Stimulated activated naive B cell treated with anti-CD40 and anti-IgM and Interleukin-4, amounts not matched to agents 10 μg/mL and 1 μg/mL and 100 μg/mL, for 72 hours (primary cell): ENCODE results near the gene ATP5ME.
A peak's percentile ranks its signal among the peaks of the same experiment; 100 is the strongest.

Source experiments
- ATAC-seq, 2 donors: fragments of 150-1000 bp; cut with Tn5 transposase; replicated peaks; 2 replicates each; pipeline ENCODE4 v1.10.0; 2021; ENCODE audit warnings: moderate library complexity in 1 of 2
- DNase-seq: peaks from one replicate; pipeline ENCODE4 v3.0.0; 2021
- H3K27ac Mint-ChIP-seq: one replicate; pipeline ENCODE4 v1.8.0; 2022; ENCODE audit warnings: mild to moderate bottlenecking, mixed read lengths
- H3K27me3 Mint-ChIP-seq, 2 donors: one replicate each; pipeline ENCODE4 v1.8.0; 2022; ENCODE audit warnings: mixed read lengths in 2 of 2
- H3K36me3 Mint-ChIP-seq, 2 donors: one replicate each; pipeline ENCODE4 v1.8.0; 2022; ENCODE audit warnings: mixed read lengths in 2 of 2, mild to moderate bottlenecking in 1 of 2
- H3K4me1 Mint-ChIP-seq, 2 donors: one replicate each; pipeline ENCODE4 v1.8.0; 2022; ENCODE audit warnings: mixed read lengths in 2 of 2, mild to moderate bottlenecking in 1 of 2
- H3K4me3 Mint-ChIP-seq, 2 donors: one replicate each; pipeline ENCODE4 v1.8.0; 2022; ENCODE audit warnings: mild to moderate bottlenecking in 2 of 2, mixed read lengths in 2 of 2, moderate library complexity in 1 of 2
- H3K9me3 Mint-ChIP-seq, 2 donors: one replicate each; pipeline ENCODE4 v1.8.0; 2022; ENCODE audit warnings: mixed read lengths in 2 of 2, mild to moderate bottlenecking in 1 of 2

The ATP5ME gene

DNA sequence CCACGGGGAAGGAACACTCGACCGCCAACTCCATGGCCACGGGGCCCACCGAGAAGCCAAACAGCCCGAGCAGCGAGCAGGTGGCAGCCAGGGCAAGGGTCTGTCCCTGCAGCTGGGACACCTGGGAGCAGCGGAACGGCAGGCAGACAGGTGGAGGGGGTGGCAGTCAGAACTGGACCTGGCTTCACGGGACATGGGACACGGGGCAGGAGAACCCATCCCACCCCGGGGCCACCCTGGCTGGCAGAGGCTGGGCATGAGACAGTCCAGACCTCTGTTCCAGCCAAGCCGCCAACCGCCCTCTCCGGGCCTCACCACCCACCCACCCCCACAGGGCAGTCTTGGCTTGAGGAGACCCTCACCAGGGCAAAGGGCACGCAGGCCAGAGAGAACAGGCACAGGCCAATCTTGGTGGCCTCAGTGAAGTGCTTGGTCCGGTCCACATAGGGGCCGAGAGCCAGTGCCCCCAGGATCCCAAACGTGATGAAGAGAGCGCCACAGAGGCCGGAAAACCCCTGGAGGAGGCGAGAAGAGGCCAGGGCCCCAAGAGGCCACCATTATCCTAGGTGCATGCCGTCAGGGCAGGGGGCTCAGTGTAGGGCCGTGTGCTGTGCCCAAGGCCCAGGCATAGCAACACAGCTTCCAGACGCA, 9.3 kb upstream of the ATP5ME start:
- peak in 1 of 2 donors; percentile 1 for ATAC-seq
- Mint-ChIP-seq H3K27me3 (peaks cover 14 to 32% of the 10 kb centered on the region in 2 donors), H3K27ac (no peak overlapping the region), H3K36me3 (no peaks in the 10 kb centered on the region), H3K9me3 (no peaks in the 10 kb centered on the region), H3K4me1 (peaks cover 11 to 25% of the 10 kb centered on the region in 2 donors), H3K4me3 (peak overlapping the region in 1 of 2 donors; percentile 22)
- no peak for DNase-seq

DNA sequence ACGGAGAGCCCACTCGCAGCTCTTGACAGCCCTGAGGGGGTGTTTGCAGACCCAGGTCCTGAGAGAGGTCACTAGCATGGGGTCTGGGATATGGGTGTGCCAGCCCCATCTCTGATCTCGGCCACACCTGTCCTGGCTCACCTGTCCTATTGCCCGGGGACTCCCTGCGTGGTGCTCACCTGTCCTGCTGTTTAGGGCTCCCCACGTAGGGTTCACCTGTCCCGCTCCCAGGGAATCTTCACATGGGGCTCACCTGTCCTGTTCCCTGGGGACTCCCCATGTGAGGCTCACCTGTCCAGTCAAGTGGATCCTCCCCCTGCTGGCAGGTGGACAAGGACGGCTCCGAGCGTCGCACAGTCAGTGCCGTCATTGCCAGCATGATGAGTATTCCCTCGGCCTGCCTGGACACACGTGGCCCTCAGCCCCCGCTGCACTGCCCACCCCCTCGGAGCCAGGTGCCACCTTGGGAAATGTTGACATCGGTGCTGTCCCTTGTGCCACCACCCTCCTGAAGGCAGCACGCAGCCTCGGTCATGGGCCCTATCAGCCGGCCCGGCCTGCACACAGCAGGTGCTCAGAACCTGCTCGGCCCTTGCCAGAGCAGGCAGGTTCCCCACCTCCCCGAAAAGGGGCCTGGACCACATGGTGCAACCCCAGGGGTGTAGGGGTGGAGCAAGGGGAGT, 8.6 kb upstream of the ATP5ME start:
- H3K27ac Mint-ChIP-seq: peak overlapping the region; percentile 37
- ATAC-seq (no peak), DNase-seq (no peak)
- H3K4me1 Mint-ChIP-seq: peaks cover 10 to 23% of the 10 kb centered on the region in 2 donors
- H3K4me3 Mint-ChIP-seq: peak overlapping the region; percentile 31 to 39
- no peaks in the 10 kb centered on the region for H3K9me3 Mint-ChIP-seq
- peaks cover 7 to 25% of the 10 kb centered on the region in 2 donors for H3K27me3 Mint-ChIP-seq
- H3K36me3 Mint-ChIP-seq: no peaks in the 10 kb centered on the region

DNA sequence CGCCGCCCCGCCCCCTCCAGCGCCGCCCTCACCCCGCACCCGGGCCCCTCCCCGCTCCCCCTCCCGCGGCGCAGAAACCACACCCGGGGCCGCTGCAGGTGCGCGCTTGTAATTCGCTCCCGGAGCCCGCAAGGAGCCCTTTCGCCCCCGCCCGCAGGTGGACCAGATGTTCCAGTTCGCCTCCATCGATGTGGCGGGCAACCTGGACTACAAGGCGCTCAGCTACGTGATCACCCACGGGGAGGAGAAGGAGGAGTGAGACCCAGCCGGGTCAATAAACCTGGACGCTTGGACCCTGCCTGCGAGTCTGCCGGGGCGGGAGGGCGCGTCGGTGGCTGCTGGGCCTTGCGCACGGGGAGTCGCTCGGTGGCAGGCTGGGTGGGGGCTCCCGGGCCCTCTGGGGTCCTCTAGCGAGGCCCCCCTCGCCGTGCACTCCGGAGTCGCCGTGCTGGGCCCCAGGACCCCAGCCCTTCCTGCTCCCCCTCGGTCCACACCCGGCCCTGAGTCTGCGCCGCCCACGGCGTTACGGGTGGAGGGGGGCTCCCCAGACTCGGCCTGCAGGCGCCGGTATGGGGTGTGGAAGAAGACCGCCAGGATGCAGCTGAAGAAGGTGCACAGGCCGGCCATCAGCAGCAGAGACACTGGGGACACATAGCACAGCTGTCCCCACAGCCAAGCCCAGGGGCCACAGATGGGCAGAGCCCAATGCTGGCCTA, 7.8 kb upstream of the ATP5ME start:
- DNase-seq: no peak

DNA sequence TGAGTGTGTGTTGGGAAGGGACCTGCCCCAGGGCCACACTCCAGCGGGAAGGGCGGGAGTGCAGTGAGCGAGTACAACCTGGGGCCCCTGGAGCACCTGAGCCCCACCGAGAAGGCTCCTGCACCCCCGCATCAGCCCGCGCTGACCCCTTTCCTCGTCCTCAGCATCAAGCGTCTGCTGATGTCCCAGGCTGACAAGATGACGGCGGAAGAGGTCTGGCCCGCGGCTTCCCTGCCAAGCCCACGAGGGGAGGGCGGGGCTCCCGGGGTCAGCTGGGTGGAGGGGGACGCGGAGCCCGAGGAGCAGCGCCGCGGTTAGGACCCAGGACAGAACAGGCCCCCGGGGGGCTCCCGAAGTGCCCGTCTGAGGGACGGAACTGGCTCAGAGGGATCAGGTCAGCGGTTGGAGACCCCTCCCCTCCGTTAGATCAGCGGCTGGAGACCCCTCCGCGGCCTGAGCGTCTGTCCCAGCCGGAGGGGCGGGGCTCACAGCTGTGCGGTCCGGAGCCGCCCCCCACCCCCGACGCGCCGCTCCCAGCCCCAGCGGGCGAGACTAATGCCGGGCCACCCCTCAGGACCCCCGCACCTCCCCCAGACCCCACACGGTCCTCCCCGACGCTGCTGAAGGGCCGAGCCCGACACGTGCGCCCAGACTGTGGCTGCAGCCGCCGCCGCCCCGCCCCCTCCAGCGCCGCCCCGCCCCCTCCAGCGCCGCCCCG, 7.0 kb upstream of the ATP5ME start:
- H3K4me3 Mint-ChIP-seq: peak overlapping the region; percentile 72 to 76
- H3K27ac Mint-ChIP-seq: peak overlapping the region; percentile 94
- no peak for DNase-seq
- peak; percentile 61 to 63 for ATAC-seq
- peaks cover 5 to 22% of the 10 kb centered on the region in 2 donors for H3K27me3 Mint-ChIP-seq
- no peaks in the 10 kb centered on the region for H3K9me3 Mint-ChIP-seq
- H3K36me3 Mint-ChIP-seq: no peaks in the 10 kb centered on the region
- H3K4me1 Mint-ChIP-seq: peaks cover 15 to 38% of the 10 kb centered on the region in 2 donors

More for the DNA sequence above, 7.8 kb upstream of the ATP5ME start:
- ATAC-seq: peak in 1 of 2 donors; percentile 6
- H3K4me3 Mint-ChIP-seq: no peak overlapping the region
- peaks cover 11 to 30% of the 10 kb centered on the region in 2 donors for H3K4me1 Mint-ChIP-seq
- peak overlapping the region; percentile 20 for H3K27ac Mint-ChIP-seq
- H3K27me3 Mint-ChIP-seq: peaks cover 5 to 22% of the 10 kb centered on the region in 2 donors
- no peaks in the 10 kb centered on the region for H3K36me3 Mint-ChIP-seq
- no peaks in the 10 kb centered on the region for H3K9me3 Mint-ChIP-seq

DNA sequence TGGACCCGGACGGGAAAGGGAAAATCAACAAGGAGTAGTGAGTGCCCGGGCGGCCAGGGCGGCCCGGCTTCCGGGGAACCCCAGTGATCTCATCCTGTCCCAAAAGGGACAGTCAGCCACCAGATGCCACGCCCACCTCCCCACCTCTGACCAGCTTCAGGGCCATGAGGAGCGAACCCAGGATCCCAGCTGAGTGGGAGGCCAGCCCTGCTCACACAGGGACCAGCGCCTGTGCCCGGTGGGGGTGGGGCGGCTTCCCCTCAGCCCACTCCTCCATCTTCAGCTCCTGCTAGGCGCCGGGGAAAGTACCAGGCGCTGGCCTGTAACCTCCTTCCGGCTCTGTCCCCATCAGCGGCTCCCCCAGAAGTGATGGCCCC, 6.5 kb upstream of the ATP5ME start:
- Mint-ChIP-seq H3K27ac (peak overlapping the region; percentile 94), H3K4me1 (peaks cover 18 to 43% of the 10 kb centered on the region in 2 donors), H3K9me3 (no peaks in the 10 kb centered on the region)

DNA sequence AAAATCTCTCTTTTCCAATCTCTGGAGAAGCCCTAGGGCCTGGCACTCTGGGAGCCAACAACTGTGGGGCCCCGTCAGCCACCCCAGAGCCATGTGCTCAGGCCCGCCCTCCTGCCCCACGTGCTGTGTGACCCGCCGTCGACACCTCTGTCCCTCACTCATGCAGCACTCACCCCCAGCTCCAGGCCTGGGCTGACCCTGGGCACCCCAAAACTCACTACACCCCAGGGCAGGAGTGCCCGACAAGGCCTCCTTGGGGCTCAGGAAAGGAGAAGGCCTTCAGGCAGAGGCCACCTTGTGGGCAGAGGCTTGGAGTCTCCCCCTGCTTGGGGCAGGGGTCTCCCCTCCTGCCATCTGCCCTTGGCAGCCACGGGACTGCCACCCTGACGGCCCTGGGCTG, 6.0 kb upstream of the ATP5ME start:
- no peaks in the 10 kb centered on the region for H3K9me3 Mint-ChIP-seq

More for the DNA sequence above, 6.5 kb upstream of the ATP5ME start:
- DNase-seq (no peak), ATAC-seq (peak; percentile 2 to 17)
- Mint-ChIP-seq H3K36me3 (no peaks in the 10 kb centered on the region), H3K4me3 (peak overlapping the region; percentile 72 to 76), H3K27me3 (peaks cover 5 to 17% of the 10 kb centered on the region in 2 donors)

DNA sequence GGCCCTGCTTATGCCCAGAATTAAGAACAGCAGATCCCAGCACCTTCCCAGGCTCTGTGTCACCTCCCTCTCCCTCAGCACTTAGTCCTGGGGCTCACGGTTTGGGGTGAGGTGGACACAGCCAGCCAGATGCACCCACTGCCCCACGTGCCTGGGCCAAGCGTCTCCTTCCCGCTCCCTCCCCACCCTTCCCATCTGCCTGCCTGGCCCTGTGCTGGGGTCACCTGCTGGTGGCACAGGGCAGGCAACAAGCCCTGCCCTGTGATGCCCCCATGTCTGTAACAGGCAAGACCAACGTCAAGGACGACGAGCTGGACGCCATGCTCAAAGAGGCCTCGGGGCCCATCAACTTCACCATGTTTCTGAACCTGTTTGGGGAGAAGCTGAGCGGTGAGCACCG, 5.6 kb upstream of the ATP5ME start:
- H3K27ac Mint-ChIP-seq: peak overlapping the region; percentile 14
- H3K27me3 Mint-ChIP-seq: peaks cover 0 to 10% of the 10 kb centered on the region in 2 donors
- no peaks in the 10 kb centered on the region for H3K36me3 Mint-ChIP-seq
- no peaks in the 10 kb centered on the region for H3K9me3 Mint-ChIP-seq
- no peak overlapping the region for H3K4me3 Mint-ChIP-seq
- H3K4me1 Mint-ChIP-seq: peaks cover 21 to 50% of the 10 kb centered on the region in 2 donors
- DNase-seq: no peak
- no peak for ATAC-seq

More for the DNA sequence above, 6.0 kb upstream of the ATP5ME start:
- peak overlapping the region; percentile 72 to 76 for H3K4me3 Mint-ChIP-seq
- peaks cover 21 to 47% of the 10 kb centered on the region in 2 donors for H3K4me1 Mint-ChIP-seq
- ATAC-seq: no peak
- peaks cover 2 to 13% of the 10 kb centered on the region in 2 donors for H3K27me3 Mint-ChIP-seq
- DNase-seq: no peak
- H3K27ac Mint-ChIP-seq: peak overlapping the region; percentile 94
- H3K36me3 Mint-ChIP-seq: no peaks in the 10 kb centered on the region

DNA sequence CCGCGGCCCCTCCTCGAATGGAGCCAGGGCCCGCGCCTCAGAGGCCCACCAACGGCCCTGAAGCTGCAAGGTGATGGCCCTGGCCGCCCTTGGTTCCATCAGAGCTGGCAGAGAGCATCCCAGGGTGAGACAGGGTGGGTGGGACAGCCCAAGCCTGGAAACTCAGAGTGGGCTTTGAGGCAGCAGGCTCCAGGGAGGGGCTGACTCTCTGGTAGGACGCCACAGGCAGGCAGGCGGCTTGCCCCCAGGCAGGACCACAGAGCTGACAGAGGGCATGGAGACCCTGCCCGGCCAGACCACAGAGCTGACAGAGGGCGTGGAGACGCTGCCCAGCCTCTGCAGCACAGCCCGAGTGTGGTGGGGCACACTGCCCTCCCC, 5.0 kb upstream of the ATP5ME start:
- Mint-ChIP-seq H3K36me3 (peaks cover 0 to 2% of the 10 kb centered on the region in 2 donors), H3K4me3 (no peak overlapping the region), H3K27ac (no peak overlapping the region), H3K9me3 (no peaks in the 10 kb centered on the region), H3K4me1 (peaks cover 21 to 50% of the 10 kb centered on the region in 2 donors), H3K27me3 (peaks cover 0 to 7% of the 10 kb centered on the region in 2 donors)
- DNase-seq: no peak
- no peak for ATAC-seq

DNA sequence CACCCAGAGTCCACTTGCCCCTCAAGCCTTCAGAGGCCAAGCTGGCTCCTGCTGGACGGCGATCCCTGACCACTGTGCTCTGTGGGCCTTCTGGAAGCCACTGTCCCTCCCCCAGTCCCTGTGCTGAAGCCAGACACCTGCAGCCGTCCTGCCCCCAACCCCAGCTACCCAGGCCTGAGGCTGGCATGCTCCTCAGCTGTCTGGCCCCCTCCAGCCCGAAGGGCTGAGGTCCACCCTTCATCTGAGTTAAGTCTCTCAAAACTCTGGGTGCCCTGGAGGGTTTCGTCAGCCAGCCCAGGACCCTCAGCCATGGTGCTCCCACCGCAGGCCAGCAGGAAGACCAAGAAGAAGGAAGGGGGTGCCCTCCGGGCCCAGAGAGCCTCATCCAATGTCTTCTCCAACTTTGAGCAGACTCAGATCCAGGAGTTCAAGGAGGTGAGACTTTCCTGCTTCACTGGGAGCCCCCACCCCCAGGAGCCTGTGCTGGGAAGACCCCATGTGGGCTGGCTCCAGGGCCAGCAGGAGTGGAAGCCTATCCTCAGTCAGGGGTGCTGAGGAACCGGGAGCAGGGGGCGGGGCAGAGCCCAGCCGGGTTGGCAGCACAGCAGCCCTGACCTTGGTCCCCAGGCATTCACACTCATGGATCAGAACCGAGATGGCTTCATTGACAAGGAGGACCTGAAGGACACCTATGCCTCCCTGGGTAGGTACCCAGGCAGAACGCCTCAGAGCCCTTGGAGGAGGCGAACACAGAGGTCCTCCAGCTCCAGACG, 4.4 kb upstream of the ATP5ME start:
- Mint-ChIP-seq H3K36me3 (peaks cover under 1 to 5% of the 10 kb centered on the region in 2 donors), H3K4me3 (no peak overlapping the region), H3K27ac (peak overlapping the region; percentile 25), H3K4me1 (peaks cover 21 to 52% of the 10 kb centered on the region in 2 donors), H3K9me3 (no peaks in the 10 kb centered on the region), H3K27me3 (peaks cover 0 to 1% of the 10 kb centered on the region in 2 donors)
- ATAC-seq: no peak
- no peak for DNase-seq

DNA sequence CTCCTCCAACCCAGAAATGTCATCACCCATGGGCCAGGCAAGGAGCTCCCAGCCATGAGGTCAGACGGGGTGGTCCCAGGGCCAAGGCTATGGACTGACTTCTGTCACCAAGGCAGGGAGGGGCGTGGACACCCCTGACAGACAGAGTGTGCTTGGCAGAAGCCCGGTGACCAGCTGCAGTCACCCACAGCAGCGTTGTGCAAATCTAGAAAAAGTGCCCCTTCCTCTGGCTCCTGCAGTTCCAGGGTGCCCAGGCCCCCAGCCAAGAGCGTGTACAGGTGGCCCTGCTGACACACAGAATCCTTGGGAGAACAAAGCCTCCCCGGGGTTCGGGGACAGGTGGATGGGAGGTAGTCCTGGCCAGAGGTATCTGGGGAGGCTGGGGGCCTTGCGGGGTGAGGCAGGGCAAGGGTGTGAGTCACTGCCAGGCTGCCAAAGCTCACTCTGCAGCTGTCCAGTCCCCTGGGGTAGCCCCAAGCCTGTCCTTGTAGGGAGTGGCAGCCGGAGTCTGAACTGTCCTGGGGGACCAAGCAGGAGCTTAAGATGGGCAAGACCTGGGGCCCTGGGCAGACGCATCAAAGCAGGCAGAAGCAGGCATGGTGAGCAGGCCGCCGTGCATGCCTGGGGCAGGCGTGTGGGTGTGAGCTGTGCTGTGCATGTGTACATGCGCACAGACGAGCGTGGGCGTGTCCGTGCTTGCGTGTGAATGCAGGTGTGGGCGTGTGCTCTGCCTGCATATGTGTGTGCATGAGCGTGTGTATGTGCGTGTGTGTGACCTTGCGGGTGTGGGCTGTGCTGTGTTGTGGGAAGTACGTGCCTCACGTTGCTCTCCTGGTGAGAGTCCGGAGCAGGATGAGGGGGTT, 3.6 kb upstream of the ATP5ME start:
- no peak for DNase-seq
- ATAC-seq: no peak
- H3K36me3 Mint-ChIP-seq: peaks cover 2 to 13% of the 10 kb centered on the region in 2 donors
- H3K4me3 Mint-ChIP-seq: no peak overlapping the region
- H3K9me3 Mint-ChIP-seq: no peaks in the 10 kb centered on the region
- no peaks in the 10 kb centered on the region for H3K27me3 Mint-ChIP-seq
- H3K4me1 Mint-ChIP-seq: peaks cover 26 to 55% of the 10 kb centered on the region in 2 donors
- H3K27ac Mint-ChIP-seq: peak overlapping the region; percentile 56

DNA sequence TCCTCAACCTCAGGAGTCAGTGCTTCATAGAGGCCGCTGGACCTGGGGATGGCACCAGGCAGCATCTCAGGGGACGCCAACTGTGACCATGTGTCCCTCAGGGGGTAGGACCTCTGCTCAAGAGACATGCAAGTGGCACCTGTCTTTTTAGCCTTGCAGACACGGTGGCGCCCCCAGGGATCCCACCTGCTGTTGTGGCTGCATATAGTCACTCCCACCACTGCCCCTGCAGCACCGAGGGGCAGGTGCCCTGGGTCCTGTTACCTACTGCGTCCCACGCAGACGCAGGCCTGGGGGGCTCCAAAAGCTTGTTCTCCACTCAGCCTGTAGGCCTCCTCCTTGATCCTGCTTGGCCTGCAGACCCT, 2.8 kb upstream of the ATP5ME start:
- DNase-seq (no peak), ATAC-seq (no peak)
- Mint-ChIP-seq H3K4me1 (peaks cover 26 to 54% of the 10 kb centered on the region in 2 donors), H3K36me3 (peaks cover 7 to 18% of the 10 kb centered on the region in 2 donors), H3K9me3 (no peaks in the 10 kb centered on the region), H3K27ac (peak overlapping the region; percentile 77), H3K27me3 (no peaks in the 10 kb centered on the region), H3K4me3 (peak overlapping the region; percentile 69 to 72)

DNA sequence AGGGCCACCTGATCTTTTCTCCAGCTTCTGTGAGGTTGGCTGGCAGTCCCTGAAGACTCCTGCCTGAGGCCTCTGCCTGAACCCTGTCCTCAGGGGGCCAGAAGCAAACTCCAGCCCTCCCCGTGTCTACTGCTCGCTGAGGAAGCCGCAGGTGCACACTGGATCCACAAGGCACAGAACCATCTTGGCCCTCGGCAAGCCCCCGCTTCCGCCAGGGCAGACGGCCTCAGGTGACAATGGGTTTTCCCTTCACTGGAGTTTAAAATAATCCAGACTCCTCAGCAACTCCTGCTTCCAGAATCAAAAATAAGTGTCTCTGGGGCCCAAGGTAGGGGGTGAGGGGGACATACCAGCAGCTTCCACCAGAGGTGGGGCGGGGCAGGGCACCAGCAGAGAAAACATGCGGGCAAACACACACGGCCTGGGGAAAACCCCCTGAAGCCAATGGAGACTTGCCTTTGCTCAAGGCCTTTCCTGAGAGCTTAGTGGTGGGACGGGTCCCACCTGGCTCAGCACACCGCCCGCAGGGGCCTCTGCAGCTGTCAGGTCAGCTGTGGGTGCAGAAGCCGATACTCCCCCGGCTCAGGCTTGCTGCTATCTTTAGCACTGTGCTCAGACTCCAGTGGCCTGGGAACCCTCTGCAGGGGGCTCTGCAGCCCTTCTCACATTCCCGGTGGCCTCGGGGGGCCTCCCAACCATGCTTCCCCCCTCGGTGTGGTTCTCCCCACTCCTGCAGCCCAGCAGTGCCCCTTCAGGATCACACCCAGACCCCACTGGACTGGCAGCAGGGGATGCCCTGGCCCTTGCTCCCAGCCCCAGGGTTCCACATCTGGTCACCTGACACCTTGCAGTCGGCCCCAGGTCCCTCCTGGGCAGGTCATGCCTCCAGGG, 2.1 kb upstream of the ATP5ME start:
- H3K4me3 Mint-ChIP-seq: peak overlapping the region; percentile 69 to 72
- peak overlapping the region; percentile 77 for H3K27ac Mint-ChIP-seq
- H3K36me3 Mint-ChIP-seq: peaks cover 14 to 25% of the 10 kb centered on the region in 2 donors

More for the DNA sequence above, 2.1 kb upstream of the ATP5ME start:
- peak; percentile 25 to 27 for ATAC-seq
- peaks cover 26 to 54% of the 10 kb centered on the region in 2 donors for H3K4me1 Mint-ChIP-seq
- no peaks in the 10 kb centered on the region for H3K27me3 Mint-ChIP-seq
- no peak for DNase-seq
- no peaks in the 10 kb centered on the region for H3K9me3 Mint-ChIP-seq
